ENCODE measurements around the gene AOX1.

DNA sequence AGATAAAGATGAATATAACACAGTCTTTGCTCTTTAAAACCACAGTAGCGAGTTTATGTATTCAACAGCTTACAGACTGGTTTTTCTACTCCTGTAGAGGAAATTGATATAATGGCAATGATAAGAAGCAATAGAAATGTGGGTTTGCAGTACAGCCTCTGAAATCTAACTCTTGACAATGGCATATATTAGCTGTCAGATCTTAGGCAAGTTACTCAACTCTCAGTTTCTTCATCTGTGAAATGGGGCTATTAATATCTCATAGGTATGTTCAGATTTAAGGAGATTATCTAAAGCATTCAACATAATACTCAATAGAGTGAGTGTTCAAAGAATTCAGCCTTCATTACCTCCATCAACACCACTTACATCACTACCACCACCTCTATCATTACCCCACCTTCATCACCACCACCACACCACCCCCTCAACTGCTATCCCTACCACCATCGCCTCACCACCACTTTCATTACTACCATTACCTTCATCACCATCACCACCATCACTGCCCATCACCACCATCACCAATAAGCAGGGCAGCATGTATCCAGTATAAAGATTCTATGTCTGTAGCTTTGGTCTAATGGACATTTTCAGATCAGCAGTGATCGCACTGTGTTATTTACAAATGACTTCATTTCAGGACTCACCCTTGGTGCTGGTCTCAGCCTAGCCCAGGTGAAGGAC, 22.7 kb downstream of the AOX1 start:
- no peak for TF ChIP-seq CTCF (conservative IDR thresholded peaks at IDR 0.05)
- no peak for TF ChIP-seq ZFX (IDR thresholded peaks at IDR 0.05)
